ENCODE measurements around the gene SPSB3.
"Not testable (repeated sequence)": the region's sequence is repeated elsewhere in the genome, so short reads cannot be mapped to it uniquely, and the experiment has no call there.

Gene SPSB3

GRCh38 chr16:1743376-1744337, 38.7 kb downstream of the SPSB3 start:
- DNase-seq (ENCODE audit: low read depth, low spot score) = no peak

- DNase-seq (ENCODE audit: low read depth, low spot score) = no peak
Observed at GRCh38 chr16:1741553-1742165, 40.7 kb downstream of the SPSB3 start.

GRCh38 chr16:1740781-1741490, 41.4 kb downstream of the SPSB3 start:
- no peak for DNase-seq (ENCODE audit: low read depth, low spot score)

- DNase-seq (ENCODE audit: low read depth, low spot score) = no peak
Observed at GRCh38 chr16:1740234-1740633, 42.1 kb downstream of the SPSB3 start.

GRCh38 chr16:1734816-1735215, 47.6 kb downstream of the SPSB3 start:
- DNase-seq (ENCODE audit: low read depth, low spot score) = no peak

- no peak for DNase-seq (ENCODE audit: low read depth, low spot score)
Observed at GRCh38 chr16:1734123-1734522, 48.2 kb downstream of the SPSB3 start.

- DNase-seq (ENCODE audit: low read depth, low spot score) = not testable (repeated sequence)
Observed at GRCh38 chr16:1732551-1732987, 49.8 kb downstream of the SPSB3 start.

- no peak for DNase-seq (ENCODE audit: low read depth, low spot score)
Observed at GRCh38 chr16:1732071-1732470, 50.3 kb downstream of the SPSB3 start.

GRCh38 chr16:1731603-1732002, 50.8 kb downstream of the SPSB3 start:
- DNase-seq (ENCODE audit: low read depth, low spot score) = no peak

- no peak for DNase-seq (ENCODE audit: low read depth, low spot score)
Observed at GRCh38 chr16:1731073-1731472, 51.3 kb downstream of the SPSB3 start.

- no peak for DNase-seq (ENCODE audit: low read depth, low spot score)
Observed at GRCh38 chr16:1729445-1729844, 52.9 kb downstream of the SPSB3 start.

GRCh38 chr16:1729026-1729425, 53.3 kb downstream of the SPSB3 start:
- DNase-seq (ENCODE audit: low read depth, low spot score) = no peak

- DNase-seq (ENCODE audit: low read depth, low spot score) = no peak
Observed at GRCh38 chr16:1727651-1728624, 54.4 kb downstream of the SPSB3 start.
